ENCODE data around the gene SVBP.
"Not testable (repeated sequence)": the region's sequence is repeated elsewhere in the genome, so short reads cannot be mapped to it uniquely, and the experiment has no call there.

The SVBP gene

GRCh38 chr1:42816585-42817439 lies at the start of gene SVBP, which contains the start of gene ERMAP:
TSS of gene SVBP (minus strand) at chr1:42817397. CDS start at chr1:42816544, 853 bp downstream.
TSS of gene ERMAP (plus strand) at chr1:42817122. CDS start at chr1:42830449, 13,327 bp downstream.
- DNase-seq = peak; percentile 94

- no peak for DNase-seq
Observed at GRCh38 chr1:42866549-42866948, 49.4 kb upstream of the SVBP start.

- no peak for DNase-seq
Observed at GRCh38 chr1:42861014-42861399, 43.8 kb upstream of the SVBP start.

- DNase-seq = no peak
Observed at GRCh38 chr1:42860339-42861013, 43.3 kb upstream of the SVBP start.

GRCh38 chr1:42859366-42859765 lies 42.2 kb upstream of the SVBP start:
- DNase-seq = not testable (repeated sequence)

GRCh38 chr1:42856554-42856953 lies 39.4 kb upstream of the SVBP start:
- DNase-seq = not testable (repeated sequence)

- no peak for DNase-seq
Observed at GRCh38 chr1:42853116-42853884, 36.1 kb upstream of the SVBP start.

- no peak for DNase-seq
Observed at GRCh38 chr1:42852608-42852980, 35.4 kb upstream of the SVBP start.

GRCh38 chr1:42851960-42852607 lies 34.9 kb upstream of the SVBP start:
- no peak for DNase-seq

- DNase-seq = no peak
Observed at GRCh38 chr1:42851420-42851819, 34.2 kb upstream of the SVBP start.

GRCh38 chr1:42849944-42850343 lies 32.7 kb upstream of the SVBP start:
- no peak for DNase-seq

- no peak for DNase-seq
Observed at GRCh38 chr1:42848823-42849537, 31.8 kb upstream of the SVBP start.

GRCh38 chr1:42847721-42848460 lies 30.7 kb upstream of the SVBP start:
- peak; percentile 9 for DNase-seq

GRCh38 chr1:42847111-42847595 lies 30.0 kb upstream of the SVBP start:
- DNase-seq = peak; percentile 0

GRCh38 chr1:42846257-42847110 lies 29.3 kb upstream of the SVBP start, which contains the start of gene ZNF691:
TSS of gene ZNF691 (plus strand) at chr1:42846613. CDS start at chr1:42849659, 3,046 bp downstream.
- DNase-seq = peak; percentile 93

- no peak for DNase-seq
Observed at GRCh38 chr1:42845866-42846256, 28.7 kb upstream of the SVBP start.

GRCh38 chr1:42845193-42845592 lies 28.0 kb upstream of the SVBP start:
- no peak for DNase-seq

GRCh38 chr1:42844592-42845140 lies 27.5 kb upstream of the SVBP start:
- no peak for DNase-seq

GRCh38 chr1:42841440-42842147 lies 24.4 kb upstream of the SVBP start:
- no peak for DNase-seq

Data from CD4-positive, alpha-beta T cell treated with Interleukin-10 for 1 hour (primary cell).